SJCRH30 (cell line): Measurements from ENCODE around the gene MRPL36. TPM values are rescaled to one million over a fixed set of nuclear protein-coding genes. Genes with fewer than 3 reads are reported as not detected.

Experiments used
- DNase-seq, 2 experiments: peaks; one replicate each; pipeline ENCODE4 v3.0.0-alpha.2; 2015 to 2020
- H3K27ac ChIP-seq: fragments of 250-450 bp; sonication (Bioruptor Pico); 2 replicates; pipeline ENCODE4 v1.5.1; 2020; ENCODE audit warnings: mild to moderate bottlenecking, moderate library complexity
- H3K27me3 ChIP-seq: fragments of 250-450 bp; sonication (Bioruptor Pico); 2 replicates; pipeline ENCODE4 v1.5.1; 2020; ENCODE audit warnings: mild to moderate bottlenecking, moderate library complexity
- H3K36me3 ChIP-seq: fragments of 250-450 bp; sonication (Bioruptor Pico); 2 replicates; pipeline ENCODE4 v1.5.1; 2020; ENCODE audit warnings: mild to moderate bottlenecking, moderate library complexity
- H3K4me1 ChIP-seq: fragments of 250-450 bp; sonication (Bioruptor Pico); 2 replicates; pipeline ENCODE4 v1.5.1; 2020; ENCODE audit warnings: mild to moderate bottlenecking, moderate library complexity
- H3K4me3 ChIP-seq: fragments of 250-450 bp; sonication (Bioruptor Pico); 2 replicates; pipeline ENCODE4 v1.5.1; 2020; ENCODE audit warnings: mild to moderate bottlenecking, moderate library complexity
- H3K9me3 ChIP-seq: fragments of 250-450 bp; sonication (Bioruptor Pico); replicated peaks from 2 replicates; pipeline ENCODE4 v1.5.1; 2020; ENCODE audit warnings: mild to moderate bottlenecking, moderate library complexity
- total RNA-seq: library from RNA; depleted of rRNA; stranded (reverse); fragments of >200 nt; shearing (Covaris generic); gene quantifications from 2 replicates; pipeline ENCODE4 v1.2.3, GENCODE V29; 2014

MRPL36 gene
- total RNA-seq, 1 experiment from 2014 or later: 46.9 TPM

DNA sequence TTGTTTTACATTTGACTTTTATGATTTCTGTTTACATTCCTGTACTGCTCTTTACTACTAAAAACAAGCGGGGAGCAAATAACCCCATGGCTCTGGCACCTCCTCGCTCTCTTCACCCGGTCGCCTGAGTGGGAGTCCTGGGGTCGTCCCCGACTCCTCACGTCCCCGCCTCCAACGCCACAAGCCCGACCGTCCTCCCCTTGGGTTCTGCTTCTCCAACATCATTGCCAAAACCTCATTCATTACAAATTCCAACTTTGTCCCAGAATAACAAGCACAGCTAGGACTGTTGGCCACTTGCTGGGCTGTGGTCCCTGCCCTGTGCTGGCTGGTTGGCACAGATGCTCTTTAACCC, 35.1 kb downstream of the MRPL36 start:
- DNase-seq: no peak
- no peaks in the 10 kb centered on the region for H3K27me3 ChIP-seq
- H3K36me3 ChIP-seq: no peaks in the 10 kb centered on the region
- H3K9me3 ChIP-seq: no peaks in the 10 kb centered on the region
- no peaks in the 10 kb centered on the region for H3K4me1 ChIP-seq
- H3K4me3 ChIP-seq: no peak overlapping the region
- H3K27ac ChIP-seq: no peak overlapping the region

DNA sequence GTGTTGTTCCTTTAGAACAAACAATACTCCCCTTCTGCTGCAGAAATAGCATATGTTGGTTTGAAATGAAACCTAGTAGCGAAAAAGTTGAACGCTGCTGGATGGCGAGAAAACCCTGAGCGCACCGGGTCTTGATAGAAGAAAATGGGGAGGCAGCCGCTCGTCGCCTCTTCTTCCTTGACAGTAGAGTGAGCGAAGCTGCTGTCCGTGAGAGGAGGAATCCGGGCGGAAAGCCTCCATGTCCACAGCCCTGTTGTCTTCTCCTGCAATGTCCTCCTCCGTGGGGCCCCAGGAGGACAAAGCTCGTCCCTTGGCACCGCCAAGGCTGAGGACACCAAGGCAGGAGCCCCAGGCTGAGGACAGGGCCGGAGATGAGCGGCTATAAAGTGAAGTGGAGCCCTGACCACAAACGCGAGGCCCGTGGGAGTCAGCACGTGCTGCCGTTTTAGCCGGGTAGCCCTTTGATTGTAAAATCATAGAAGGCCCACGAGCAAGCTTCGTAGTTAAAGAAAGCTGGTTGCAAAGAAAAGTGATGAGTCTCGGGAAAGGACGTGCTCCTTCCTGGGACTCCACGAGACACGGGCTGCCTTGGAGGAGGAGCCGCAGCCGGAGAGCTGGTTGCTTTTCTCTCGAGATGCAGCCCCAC, 35.6 kb downstream of the MRPL36 start:
- H3K4me3 ChIP-seq: no peak overlapping the region

DNA sequence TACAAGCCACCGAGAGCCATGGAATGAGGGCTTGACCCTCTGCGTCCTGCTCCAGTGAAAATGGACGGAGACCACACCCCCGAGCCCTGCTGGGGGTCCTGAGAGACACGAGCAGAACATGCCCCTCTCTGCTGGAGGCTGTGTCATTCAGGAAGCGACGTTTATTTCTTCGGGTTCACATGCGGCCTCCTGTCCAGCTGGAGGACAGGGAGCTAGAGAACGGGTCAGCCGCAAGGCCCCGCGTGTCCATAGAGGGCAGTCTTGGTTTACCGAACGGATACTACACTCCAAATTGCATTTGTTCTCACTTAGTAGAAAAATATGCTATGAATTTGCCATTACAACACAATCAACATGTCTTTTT, 36.1 kb downstream of the MRPL36 start:
- no peaks in the 10 kb centered on the region for H3K36me3 ChIP-seq
- H3K4me1 ChIP-seq: no peaks in the 10 kb centered on the region
- peak; percentile 16 to 31 for DNase-seq
- H3K9me3 ChIP-seq: no peaks in the 10 kb centered on the region
- no peak overlapping the region for H3K27ac ChIP-seq
- no peak overlapping the region for H3K4me3 ChIP-seq
- no peaks in the 10 kb centered on the region for H3K27me3 ChIP-seq

More for the DNA sequence above, 35.6 kb downstream of the MRPL36 start:
- no peak for DNase-seq
- Histone ChIP-seq H3K27me3 (no peaks in the 10 kb centered on the region), H3K27ac (no peak overlapping the region), H3K4me1 (no peaks in the 10 kb centered on the region), H3K36me3 (no peaks in the 10 kb centered on the region), H3K9me3 (no peaks in the 10 kb centered on the region)

DNA sequence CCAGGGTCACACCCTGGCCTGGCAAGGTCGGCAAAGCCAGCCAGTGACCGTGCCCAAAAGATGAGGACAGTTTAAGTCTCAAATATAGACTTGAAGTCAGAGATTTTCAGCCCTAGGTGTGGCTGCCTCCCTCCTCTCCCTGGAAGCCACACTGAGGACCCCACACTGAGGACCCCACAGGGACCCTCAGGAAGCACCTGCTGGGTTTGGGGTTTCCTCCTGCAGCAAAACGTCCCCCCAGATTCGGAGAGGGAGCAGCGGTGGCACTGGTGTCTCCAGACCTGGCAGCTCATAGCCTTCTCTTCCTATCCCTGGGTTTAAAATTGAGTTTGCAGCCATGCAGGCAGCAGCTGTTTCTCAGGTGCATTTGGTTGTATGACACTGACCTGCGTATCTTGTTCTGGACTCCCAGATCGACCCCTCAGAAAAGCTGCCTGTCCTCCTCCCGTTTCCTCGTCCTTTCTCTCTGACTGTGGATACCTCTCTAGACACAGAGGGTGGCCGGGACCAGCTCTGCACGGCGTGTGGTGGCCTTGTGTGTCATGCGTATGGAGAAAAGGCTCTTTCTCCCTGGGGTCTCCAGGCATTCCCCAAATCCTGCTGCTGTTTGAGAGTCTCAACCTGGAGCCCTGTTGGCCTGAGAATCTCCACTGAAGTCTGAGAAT, 36.6 kb downstream of the MRPL36 start:
- Histone ChIP-seq H3K9me3 (no peaks in the 10 kb centered on the region), H3K36me3 (no peaks in the 10 kb centered on the region), H3K27me3 (no peaks in the 10 kb centered on the region), H3K27ac (no peak overlapping the region), H3K4me1 (no peaks in the 10 kb centered on the region), H3K4me3 (no peak overlapping the region)
- DNase-seq: no peak

DNA sequence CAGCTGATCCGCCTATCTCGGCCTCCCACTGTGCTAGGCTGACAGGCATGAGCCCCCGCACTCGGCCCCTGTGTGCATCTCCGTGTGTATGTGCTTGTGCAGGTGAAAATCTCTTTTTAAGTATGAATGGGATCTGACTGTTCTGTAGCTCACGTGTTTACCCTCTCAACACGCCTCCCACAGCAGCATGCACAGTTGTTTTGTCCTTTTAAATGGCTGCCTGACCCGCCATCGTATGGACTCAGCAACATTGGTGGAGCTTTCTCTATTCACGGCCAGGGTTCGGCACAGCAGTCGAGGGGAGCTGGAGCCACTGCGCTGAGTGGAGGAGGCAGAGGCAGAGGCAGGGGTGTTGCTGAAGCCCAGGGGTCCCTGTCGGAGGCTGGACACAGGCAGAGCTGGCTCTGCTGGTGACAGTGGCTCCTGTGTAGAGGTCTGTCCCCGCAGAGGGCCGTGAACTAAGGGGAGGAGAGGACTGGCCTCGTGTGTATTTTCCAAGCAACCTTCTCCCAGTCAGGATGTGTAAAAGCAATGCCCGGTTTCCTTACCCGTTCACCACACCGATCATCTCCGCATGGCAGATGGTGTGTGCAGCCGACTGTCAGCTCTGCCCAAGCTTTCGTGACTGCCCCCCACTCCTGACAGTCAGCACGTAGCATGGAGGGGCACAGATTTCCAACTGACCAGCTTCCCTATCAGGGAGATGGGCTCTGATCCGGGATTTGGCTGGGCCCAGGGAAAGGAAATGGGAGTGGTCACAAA, 37.3 kb downstream of the MRPL36 start:
- H3K36me3 ChIP-seq: no peaks in the 10 kb centered on the region
- no peaks in the 10 kb centered on the region for H3K4me1 ChIP-seq
- H3K27me3 ChIP-seq: no peaks in the 10 kb centered on the region
- H3K9me3 ChIP-seq: no peaks in the 10 kb centered on the region
- H3K27ac ChIP-seq: no peak overlapping the region
- DNase-seq: no peak
- H3K4me3 ChIP-seq: no peak overlapping the region

DNA sequence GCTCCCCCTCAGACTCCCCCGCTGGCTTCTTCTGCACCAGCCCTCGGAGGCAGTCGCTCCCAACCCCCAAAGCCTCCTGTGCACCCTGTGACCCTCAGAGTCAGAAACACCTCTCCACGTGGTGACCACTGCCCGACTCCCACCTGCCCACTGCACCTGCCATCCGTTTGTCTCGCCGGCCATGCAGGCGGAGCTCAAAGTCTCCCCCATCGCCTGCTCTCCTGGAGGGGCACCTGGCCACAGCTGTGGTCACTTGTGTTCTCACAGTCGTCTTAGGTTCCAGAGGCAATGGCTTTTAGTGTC, 38.2 kb downstream of the MRPL36 start:
- no peak overlapping the region for H3K27ac ChIP-seq
- no peak overlapping the region for H3K4me3 ChIP-seq
- DNase-seq: no peak
- no peaks in the 10 kb centered on the region for H3K27me3 ChIP-seq
- no peaks in the 10 kb centered on the region for H3K4me1 ChIP-seq
- H3K9me3 ChIP-seq: no peaks in the 10 kb centered on the region
- no peaks in the 10 kb centered on the region for H3K36me3 ChIP-seq

DNA sequence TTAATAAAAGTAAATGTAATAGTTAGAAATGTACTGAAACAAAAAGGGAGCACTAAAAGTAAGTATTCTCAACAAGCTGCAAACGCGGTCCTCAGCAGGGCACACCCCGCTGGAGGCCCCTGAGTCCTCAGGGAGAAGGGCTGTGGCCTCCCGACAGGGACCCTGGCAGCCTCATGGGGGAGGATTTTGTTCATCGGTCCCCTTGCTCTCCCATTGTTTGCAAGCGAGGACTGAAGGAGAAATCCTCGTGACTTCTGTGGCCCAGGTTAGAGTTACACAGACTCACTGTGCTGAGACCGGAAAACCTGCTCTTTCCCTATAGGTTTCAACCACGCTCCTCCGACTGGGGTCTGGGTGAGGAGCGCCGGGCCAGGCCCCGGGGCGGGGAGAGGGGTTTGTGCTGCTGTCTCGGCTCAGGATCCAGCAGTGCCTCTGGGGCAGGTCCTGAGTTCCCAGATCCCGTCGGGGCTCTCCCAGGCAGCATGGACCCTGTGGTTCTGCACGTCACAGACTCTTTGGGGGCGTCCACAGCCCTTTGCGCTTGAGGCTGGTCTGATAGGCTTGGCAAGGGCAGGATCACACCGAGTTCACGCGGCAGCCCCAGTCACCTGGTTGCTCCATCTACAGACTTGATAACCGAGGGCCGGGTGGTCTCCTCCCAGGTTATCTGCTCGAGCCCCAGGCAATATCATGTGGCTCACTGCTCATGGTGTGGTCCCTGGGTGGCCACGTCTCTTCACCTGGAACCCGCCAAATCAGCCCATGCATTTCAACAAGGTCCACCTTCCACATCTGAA, 38.8 kb downstream of the MRPL36 start:
- no peaks in the 10 kb centered on the region for H3K36me3 ChIP-seq
- no peaks in the 10 kb centered on the region for H3K27me3 ChIP-seq
- no peak overlapping the region for H3K27ac ChIP-seq
- no peak for DNase-seq
- H3K4me1 ChIP-seq: no peaks in the 10 kb centered on the region
- no peaks in the 10 kb centered on the region for H3K9me3 ChIP-seq
- no peak overlapping the region for H3K4me3 ChIP-seq

DNA sequence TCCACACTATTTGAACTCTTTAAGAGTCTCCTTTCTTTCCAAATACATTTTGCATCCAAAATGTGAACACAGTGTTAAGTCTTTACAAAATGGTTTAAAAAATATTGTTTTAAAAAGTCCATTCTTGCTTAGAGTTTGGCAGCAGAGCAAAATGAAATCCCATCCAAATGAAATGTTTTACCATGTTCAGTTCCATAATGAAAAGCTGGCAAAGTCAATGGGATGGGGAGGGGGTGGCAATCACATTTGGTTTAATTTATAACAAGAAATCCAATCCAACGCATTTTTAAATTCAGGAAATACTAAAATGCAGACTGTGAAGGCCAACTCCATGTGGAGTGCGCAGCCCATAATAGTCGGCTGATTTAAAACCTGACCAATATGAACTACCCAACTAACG, 39.4 kb downstream of the MRPL36 start:
- DNase-seq: no peak
- no peaks in the 10 kb centered on the region for H3K4me1 ChIP-seq
- no peak overlapping the region for H3K4me3 ChIP-seq
- no peak overlapping the region for H3K27ac ChIP-seq
- H3K27me3 ChIP-seq: no peaks in the 10 kb centered on the region
- no peaks in the 10 kb centered on the region for H3K9me3 ChIP-seq
- no peaks in the 10 kb centered on the region for H3K36me3 ChIP-seq

DNA sequence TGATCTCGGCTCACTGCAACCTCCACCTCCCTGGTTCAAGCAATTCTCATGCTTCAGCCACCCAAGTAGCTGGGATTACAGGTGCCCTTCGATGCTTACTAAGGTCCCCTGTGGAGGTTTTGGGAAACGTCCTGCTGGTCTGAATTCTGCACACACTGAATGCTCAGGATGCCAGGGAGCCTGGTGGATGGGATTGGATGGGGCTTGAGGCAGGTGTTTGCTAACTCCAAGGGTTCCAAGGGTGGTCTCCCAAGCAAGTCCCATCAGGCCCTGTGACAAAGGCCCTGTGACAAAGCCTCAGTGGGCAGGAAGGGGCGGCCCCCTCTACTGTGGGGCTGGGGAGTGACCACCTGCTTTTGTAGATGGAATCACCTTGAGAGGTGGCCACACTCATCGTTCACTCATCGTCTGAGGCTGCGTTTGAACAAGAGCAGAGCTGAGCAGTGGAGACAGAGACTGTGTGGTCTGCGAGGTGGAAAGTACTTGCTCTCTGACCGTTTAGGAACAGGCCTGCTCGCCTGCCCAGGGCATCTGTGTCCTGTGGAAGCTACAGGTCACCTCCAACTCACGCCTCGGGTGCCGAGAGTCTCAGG, 40.2 kb downstream of the MRPL36 start:
- H3K9me3 ChIP-seq: no peaks in the 10 kb centered on the region
- no peaks in the 10 kb centered on the region for H3K4me1 ChIP-seq
- H3K27me3 ChIP-seq: no peaks in the 10 kb centered on the region
- H3K36me3 ChIP-seq: no peaks in the 10 kb centered on the region
- DNase-seq: no peak
- no peak overlapping the region for H3K4me3 ChIP-seq
- H3K27ac ChIP-seq: no peak overlapping the region

DNA sequence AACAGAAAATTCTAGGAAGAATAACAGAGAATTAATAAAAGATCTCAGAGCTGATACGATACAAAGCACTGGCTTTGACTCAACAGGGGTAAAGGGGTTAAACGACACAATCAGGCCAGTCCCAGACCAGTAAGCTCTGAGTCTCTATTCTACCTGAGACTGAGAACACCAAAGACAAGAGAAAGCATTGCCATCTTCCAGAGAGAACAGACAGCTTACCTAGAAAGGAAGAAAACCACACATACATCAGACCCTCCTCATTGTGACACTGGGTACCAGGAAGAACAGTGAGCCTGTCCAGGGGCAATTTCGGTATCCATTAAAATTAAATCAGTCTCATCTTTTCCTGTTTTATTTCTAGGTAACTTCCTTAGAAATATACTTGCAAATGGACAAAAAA, 41.1 kb downstream of the MRPL36 start:
- H3K27me3 ChIP-seq: no peaks in the 10 kb centered on the region
- no peak for DNase-seq
- H3K4me3 ChIP-seq: no peak overlapping the region
- no peak overlapping the region for H3K27ac ChIP-seq
- no peaks in the 10 kb centered on the region for H3K36me3 ChIP-seq
- H3K4me1 ChIP-seq: no peaks in the 10 kb centered on the region
- no peaks in the 10 kb centered on the region for H3K9me3 ChIP-seq

DNA sequence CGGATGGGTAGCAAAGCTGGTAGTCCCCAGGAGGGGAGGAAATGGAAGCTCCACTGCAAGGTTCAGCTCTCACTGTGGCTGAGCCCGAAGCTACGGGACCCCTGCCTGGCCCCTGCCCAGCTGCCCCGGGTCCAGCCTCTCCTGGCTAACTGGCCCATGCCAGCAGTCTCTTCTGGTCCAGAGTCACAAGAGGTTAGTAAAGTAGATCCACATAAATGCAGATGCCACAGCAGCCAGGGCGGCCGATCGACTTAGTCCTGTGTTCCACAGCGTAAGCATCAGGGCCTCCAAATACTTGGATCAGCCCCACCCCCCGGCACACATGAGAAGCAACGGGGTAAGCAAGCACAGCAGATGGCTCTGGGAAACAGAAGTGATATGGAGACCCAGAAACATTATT, 42.1 kb downstream of the MRPL36 start:
- H3K4me3 ChIP-seq: no peak overlapping the region

DNA sequence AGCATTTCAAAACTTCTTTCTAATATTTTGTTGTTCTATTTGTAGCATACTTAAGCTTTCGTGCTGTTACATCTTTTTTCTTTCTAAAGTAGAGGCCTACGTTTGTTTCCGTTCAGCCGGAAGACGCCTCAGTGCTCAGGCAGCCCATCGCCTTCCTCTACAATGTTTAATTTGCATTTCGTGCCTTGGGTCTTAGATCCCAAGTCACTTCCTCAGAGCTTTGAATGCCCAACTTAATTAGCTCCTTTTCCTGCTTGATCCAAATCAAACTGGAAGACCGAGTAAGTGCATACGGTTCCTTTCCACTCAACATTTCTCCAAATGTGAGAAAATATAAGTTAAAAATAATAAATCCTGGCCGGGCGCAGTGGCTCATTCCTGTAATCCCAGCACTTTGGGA, 43.2 kb downstream of the MRPL36 start:
- DNase-seq: no peak
- Histone ChIP-seq H3K4me3 (no peak overlapping the region), H3K27me3 (no peaks in the 10 kb centered on the region), H3K9me3 (no peaks in the 10 kb centered on the region), H3K36me3 (no peaks in the 10 kb centered on the region), H3K27ac (no peak overlapping the region), H3K4me1 (no peaks in the 10 kb centered on the region)

More for the DNA sequence above, 42.1 kb downstream of the MRPL36 start:
- no peaks in the 10 kb centered on the region for H3K4me1 ChIP-seq
- H3K36me3 ChIP-seq: no peaks in the 10 kb centered on the region
- H3K27me3 ChIP-seq: no peaks in the 10 kb centered on the region
- no peaks in the 10 kb centered on the region for H3K9me3 ChIP-seq
- no peak overlapping the region for H3K27ac ChIP-seq
- no peak for DNase-seq

DNA sequence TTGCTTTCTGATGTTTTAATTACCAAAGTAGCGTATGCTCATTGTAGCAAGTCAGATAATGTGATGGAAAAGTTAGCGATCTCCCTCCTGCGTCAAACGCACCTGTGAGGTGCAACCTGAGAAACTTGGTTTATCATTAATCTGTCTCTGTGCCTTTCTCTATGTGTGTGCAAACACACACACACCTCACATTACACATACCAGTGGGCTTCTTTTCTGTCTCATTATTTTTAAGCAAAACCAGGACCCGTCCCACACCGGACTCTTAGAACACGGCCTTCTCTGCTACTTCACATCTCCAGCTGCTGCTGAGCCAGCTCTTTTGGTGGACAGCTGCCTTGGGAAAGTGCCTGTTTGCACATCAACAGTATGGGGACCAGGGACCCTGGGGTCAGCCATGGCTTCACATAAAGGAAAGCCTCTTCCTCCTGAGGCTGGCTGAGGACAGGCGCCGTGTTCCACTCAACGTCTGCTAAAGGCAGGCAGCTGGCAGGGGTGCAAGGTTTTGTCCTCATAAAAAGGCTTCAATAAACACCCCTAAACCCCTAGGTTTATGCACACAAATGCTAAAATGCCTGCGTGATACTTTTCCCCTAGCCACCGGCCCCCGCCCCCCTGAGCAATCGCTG, 44.2 kb downstream of the MRPL36 start:
- no peaks in the 10 kb centered on the region for H3K9me3 ChIP-seq
- no peak for DNase-seq
- no peak overlapping the region for H3K27ac ChIP-seq
- no peaks in the 10 kb centered on the region for H3K4me1 ChIP-seq
- no peak overlapping the region for H3K4me3 ChIP-seq
- H3K36me3 ChIP-seq: no peaks in the 10 kb centered on the region
- H3K27me3 ChIP-seq: no peaks in the 10 kb centered on the region

DNA sequence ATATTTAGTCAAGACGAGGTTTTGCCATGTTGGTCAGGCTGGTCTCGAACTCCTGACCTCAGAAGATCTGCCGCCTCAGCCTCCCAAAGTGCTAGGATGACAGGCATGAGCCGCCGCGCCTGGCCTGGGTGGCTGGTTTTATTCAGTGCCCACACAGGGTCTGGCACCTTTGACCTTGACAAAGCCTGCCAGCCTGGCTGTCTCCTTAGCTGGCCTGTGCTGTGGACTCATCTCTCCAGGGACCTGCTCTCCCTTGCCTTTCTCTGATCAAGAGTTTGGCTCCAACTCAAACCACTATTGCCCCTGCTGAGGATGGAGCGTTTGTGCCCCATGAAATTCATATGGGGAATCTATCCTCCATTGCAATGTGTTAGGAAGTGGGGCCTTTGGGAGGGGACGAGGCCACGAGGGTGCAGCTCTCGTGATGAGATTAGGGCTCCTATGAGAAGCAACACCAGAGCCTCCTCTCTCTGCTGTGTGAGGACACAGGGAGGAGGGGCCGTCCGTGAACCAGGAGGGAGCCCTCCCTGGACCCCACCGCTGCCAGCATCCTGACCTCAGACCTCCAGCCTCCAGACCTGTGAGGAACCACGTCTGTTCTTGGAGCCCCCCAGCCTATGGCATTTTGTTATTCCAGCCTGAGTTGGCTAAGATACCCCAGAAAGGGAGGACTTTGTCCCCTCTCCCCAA, 45.0 kb downstream of the MRPL36 start:
- Histone ChIP-seq H3K36me3 (no peaks in the 10 kb centered on the region), H3K4me3 (no peak overlapping the region), H3K27me3 (no peaks in the 10 kb centered on the region), H3K9me3 (no peaks in the 10 kb centered on the region), H3K4me1 (no peaks in the 10 kb centered on the region), H3K27ac (no peak overlapping the region)
- DNase-seq: no peak
